ENCODE results near the gene CIB2.

DNA sequence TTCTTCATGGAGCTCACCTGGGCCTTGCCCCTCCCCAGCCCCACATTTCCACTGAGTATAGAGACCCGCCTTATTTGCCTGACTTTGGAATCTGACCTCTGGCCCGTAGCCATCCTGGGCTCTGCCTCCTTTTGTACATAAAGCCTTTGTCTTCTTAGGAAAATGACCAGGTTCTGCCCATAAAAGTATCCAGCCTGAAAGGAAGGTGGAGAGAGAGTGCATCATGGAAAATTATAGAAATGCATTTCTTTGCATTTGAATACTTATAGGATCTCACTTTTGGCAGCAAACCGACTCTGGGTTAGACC is 42.5 kb downstream of the CIB2 start:
- TF ChIP-seq CTCF (IDR thresholded peaks at IDR 0.05) (no peak), EZH2 (IDR thresholded peaks at IDR 0.05; ENCODE audit: borderline replicate concordance, insufficient read depth, low read depth, low read length, poor library complexity, severe bottlenecking) (no peak)
